Measurements from ENCODE around the gene DNAJC13.

Gene DNAJC13

GRCh38 chr3:132464066-132464465 is 46.8 kb downstream of the DNAJC13 start:
- no peak for TF ChIP-seq TAF1 (IDR thresholded peaks at IDR 0.05; ENCODE audit: borderline replicate concordance, insufficient read depth, low read length)
- no peak for TF ChIP-seq REST (IDR thresholded peaks at IDR 0.05; ENCODE audit: insufficient read depth in 1 of 2, low read depth in 2 of 2, low read length in 2 of 2)
- no peak for TF ChIP-seq SIN3A (IDR thresholded peaks at IDR 0.05; ENCODE audit: borderline replicate concordance, insufficient read depth, low read length)
- no peak for TF ChIP-seq FOXP2 (optimal IDR thresholded peaks at IDR 0.05; ENCODE audit: borderline replicate concordance, extremely low read depth, extremely low read length, insufficient read depth)
- no peak for TF ChIP-seq POLR2AphosphoS5 (IDR thresholded peaks at IDR 0.05; ENCODE audit: low read depth, low read length)

- TF ChIP-seq POLR2AphosphoS5 (IDR thresholded peaks at IDR 0.05; ENCODE audit: low read depth, low read length) (no peak), TAF1 (IDR thresholded peaks at IDR 0.05; ENCODE audit: borderline replicate concordance, insufficient read depth, low read length) (no peak), REST (IDR thresholded peaks at IDR 0.05; ENCODE audit: insufficient read depth in 1 of 2, low read depth in 2 of 2, low read length in 2 of 2) (no peak), SIN3A (IDR thresholded peaks at IDR 0.05; ENCODE audit: borderline replicate concordance, insufficient read depth, low read length) (no peak), FOXP2 (optimal IDR thresholded peaks at IDR 0.05; ENCODE audit: borderline replicate concordance, extremely low read depth, extremely low read length, insufficient read depth) (no peak)
Measured at GRCh38 chr3:132469326-132469725, 52.0 kb downstream of the DNAJC13 start.

- TF ChIP-seq REST (IDR thresholded peaks at IDR 0.05; ENCODE audit: insufficient read depth in 1 of 2, low read depth in 2 of 2, low read length in 2 of 2) = no peak
- TF ChIP-seq TAF1 (IDR thresholded peaks at IDR 0.05; ENCODE audit: borderline replicate concordance, insufficient read depth, low read length) = no peak
- TF ChIP-seq FOXP2 (optimal IDR thresholded peaks at IDR 0.05; ENCODE audit: borderline replicate concordance, extremely low read depth, extremely low read length, insufficient read depth) = no peak
Measured at GRCh38 chr3:132486099-132486498, 68.8 kb downstream of the DNAJC13 start.

- no peak for TF ChIP-seq REST (IDR thresholded peaks at IDR 0.05; ENCODE audit: insufficient read depth in 1 of 2, low read depth in 2 of 2, low read length in 2 of 2)
- TF ChIP-seq TAF1 (IDR thresholded peaks at IDR 0.05; ENCODE audit: borderline replicate concordance, insufficient read depth, low read length) = no peak
- no peak for TF ChIP-seq SIN3A (IDR thresholded peaks at IDR 0.05; ENCODE audit: borderline replicate concordance, insufficient read depth, low read length)
- no peak for TF ChIP-seq FOXP2 (optimal IDR thresholded peaks at IDR 0.05; ENCODE audit: borderline replicate concordance, extremely low read depth, extremely low read length, insufficient read depth)
- TF ChIP-seq POLR2AphosphoS5 (IDR thresholded peaks at IDR 0.05; ENCODE audit: low read depth, low read length) = no peak
Measured at GRCh38 chr3:132488151-132488550, 70.8 kb downstream of the DNAJC13 start.

- TF ChIP-seq FOXP2 (optimal IDR thresholded peaks at IDR 0.05; ENCODE audit: borderline replicate concordance, extremely low read depth, extremely low read length, insufficient read depth) = no peak
- no peak for TF ChIP-seq POLR2AphosphoS5 (IDR thresholded peaks at IDR 0.05; ENCODE audit: low read depth, low read length)
Measured at GRCh38 chr3:132499071-132499470, 81.8 kb downstream of the DNAJC13 start.

Measured in PFSK-1 (cell line).